ENCODE results near the gene PLCH1. TPM values are rescaled to one million over a fixed set of nuclear protein-coding genes. Genes with fewer than 3 reads are reported as not detected.

Gene PLCH1
- total and polyA plus RNA-seq, 2 donors (not counting 1 experiment from before 2014, with no cell fraction given), result 0.27 TPM; not detected in 1

DNA sequence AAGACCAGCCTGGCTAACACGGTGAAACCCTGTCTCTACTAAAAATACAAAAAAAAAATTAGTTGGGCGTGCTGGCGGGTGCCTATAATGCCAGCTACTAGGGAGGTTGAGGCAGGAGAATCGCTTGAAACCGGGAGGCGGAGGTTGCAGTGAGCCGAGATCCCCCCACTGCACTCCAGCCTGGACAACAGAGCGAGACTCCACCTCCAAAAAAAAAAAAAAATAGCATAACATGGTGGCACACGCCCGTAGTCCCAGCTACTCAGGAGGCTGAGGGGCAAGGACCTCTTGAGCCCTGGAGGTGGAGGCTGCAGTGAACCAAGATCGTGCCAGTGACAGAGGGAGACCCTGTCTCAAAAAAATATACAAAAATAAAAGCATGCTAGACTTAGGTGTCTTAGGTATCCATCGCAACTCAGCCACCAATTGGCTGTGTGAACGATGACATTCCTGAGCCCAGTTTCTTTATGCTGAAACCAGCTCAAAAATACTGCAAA lies 6.2 kb downstream of the PLCH1 start:
- no peak for DNase-seq
- peaks cover 0 to 24% (median 13%) of the 10 kb centered on the region in 4 experiments for H3K27me3 ChIP-seq (replicated peaks in 1 of 4; ENCODE audit: control extremely low read depth in 1 of 4, control insufficient read depth in 3 of 4, insufficient read depth in 4 of 4, low read length in 3 of 4)
- Mint-ChIP-seq H3K9me3 (ENCODE audit: insufficient read depth) (no peaks in the 10 kb centered on the region), H3K27ac (no peak overlapping the region), H3K27me3 (peaks cover 51% of the 10 kb centered on the region), H3K4me1 (peaks cover 11% of the 10 kb centered on the region), H3K4me3 (no peak overlapping the region)
- H3K36me3 ChIP-seq (replicated peaks in 1 of 2; ENCODE audit: control extremely low read depth in 1 of 2, control insufficient read depth in 1 of 2, extremely low read depth in 1 of 2, insufficient read depth in 2 of 2, low read length in 1 of 2), result no peaks in the 10 kb centered on the region
- ChIA-PET POLR2A (no interaction called here), CTCF (interaction anchor here (1.1 kb wide), 1 partner anchor 23 kb away, joined by 3 read pairs; no protein-coding TSS in a partner anchor)
- H3K79me2 ChIP-seq (ENCODE audit: control insufficient read depth, insufficient read depth, low read length), result no peaks in the 10 kb centered on the region
- intact Hi-C loops (cut with micrococcal nuclease), result no loop called here
- no peaks in the 10 kb centered on the region for H3K9me3 ChIP-seq (ENCODE audit: control extremely low read depth in 1 of 3, control insufficient read depth in 2 of 3, insufficient read depth in 1 of 3, low read length in 2 of 3)
- no peaks in the 10 kb centered on the region for H4K20me1 ChIP-seq (ENCODE audit: control insufficient read depth, insufficient read depth, low read length, poor library complexity, severe bottlenecking)
- H3K27ac ChIP-seq (ENCODE audit: low read length in 2 of 2), result no peak overlapping the region
- no peak overlapping the region for H3K4me3 ChIP-seq (ENCODE audit: control extremely low read depth in 1 of 5, extremely low read depth in 1 of 5, insufficient read depth in 1 of 5, low read depth in 2 of 5, low read length in 4 of 5)
- no peak overlapping the region for H3K4me2 ChIP-seq (replicated peaks; ENCODE audit: low read depth, low read length, poor library complexity, severe bottlenecking)
- ATAC-seq (ENCODE audit: low read depth), result no peak
- no peak overlapping the region for H2AFZ ChIP-seq (ENCODE audit: insufficient read depth, low read depth, low read length, poor library complexity, severe bottlenecking)
- peaks cover 8 to 11% of the 10 kb centered on the region in 2 donors for H3K4me1 ChIP-seq (ENCODE audit: control insufficient read depth in 2 of 2, insufficient read depth in 2 of 2, low read length in 2 of 2)
- H3K9ac ChIP-seq (ENCODE audit: low read length), result no peak overlapping the region
- TF ChIP-seq EZH2 (IDR thresholded peaks at IDR 0.05; ENCODE audit: borderline replicate concordance, insufficient read depth, low read depth, low read length, poor library complexity, severe bottlenecking) (no peak), CTCF (IDR thresholded peaks at IDR 0.05) (no peak)
- 96% methylated on average over 5 of the region's 13 CpGs for WGBS (ENCODE audit: insufficient coverage)

GRCh38 chr3:155737844-155738460 lies 6.9 kb downstream of the PLCH1 start:
- Mint-ChIP-seq H3K27ac (no peak overlapping the region), H3K4me1 (peaks cover 9% of the 10 kb centered on the region), H3K9me3 (ENCODE audit: insufficient read depth) (no peaks in the 10 kb centered on the region), H3K4me3 (peak overlapping the region; percentile 0), H3K27me3 (peaks cover 53% of the 10 kb centered on the region)
- Histone ChIP-seq H3K27ac (ENCODE audit: low read length in 2 of 2) (no peak overlapping the region), H2AFZ (ENCODE audit: insufficient read depth, low read depth, low read length, poor library complexity, severe bottlenecking) (no peak overlapping the region), H3K36me3 (replicated peaks in 1 of 2; ENCODE audit: control extremely low read depth in 1 of 2, control insufficient read depth in 1 of 2, extremely low read depth in 1 of 2, insufficient read depth in 2 of 2, low read length in 1 of 2) (no peaks in the 10 kb centered on the region), H3K4me3 (ENCODE audit: control extremely low read depth in 1 of 5, extremely low read depth in 1 of 5, insufficient read depth in 1 of 5, low read depth in 2 of 5, low read length in 4 of 5) (no peak overlapping the region), H3K79me2 (ENCODE audit: control insufficient read depth, insufficient read depth, low read length) (no peaks in the 10 kb centered on the region), H3K27me3 (replicated peaks in 1 of 4; ENCODE audit: control extremely low read depth in 1 of 4, control insufficient read depth in 3 of 4, insufficient read depth in 4 of 4, low read length in 3 of 4) (peaks cover 0 to 19% (median 12%) of the 10 kb centered on the region in 4 experiments), H3K4me1 (ENCODE audit: control insufficient read depth in 2 of 2, insufficient read depth in 2 of 2, low read length in 2 of 2) (peaks cover 5 to 6% of the 10 kb centered on the region in 2 donors), H4K20me1 (ENCODE audit: control insufficient read depth, insufficient read depth, low read length, poor library complexity, severe bottlenecking) (no peaks in the 10 kb centered on the region), H3K9ac (ENCODE audit: low read length) (no peak overlapping the region), H3K4me2 (replicated peaks; ENCODE audit: low read depth, low read length, poor library complexity, severe bottlenecking) (peak overlapping the region; percentile 2), H3K9me3 (ENCODE audit: control extremely low read depth in 1 of 3, control insufficient read depth in 2 of 3, insufficient read depth in 1 of 3, low read length in 2 of 3) (no peaks in the 10 kb centered on the region)
- no peak for TF ChIP-seq CTCF (IDR thresholded peaks at IDR 0.05)
- TF ChIP-seq EZH2 (IDR thresholded peaks at IDR 0.05; ENCODE audit: borderline replicate concordance, insufficient read depth, low read depth, low read length, poor library complexity, severe bottlenecking), result no peak
- ChIA-PET POLR2A (no interaction called here), CTCF (no interaction called here)
- intact Hi-C loops (cut with micrococcal nuclease), result no loop called here
- DNase-seq (no peak), ATAC-seq (ENCODE audit: low read depth) (no peak)
- 25% methylated on average over 4 of the region's 8 CpGs for WGBS (ENCODE audit: insufficient coverage)

All from B cell (primary cell).